ENCODE results near the gene G6PC2.

G6PC2 gene

DNA sequence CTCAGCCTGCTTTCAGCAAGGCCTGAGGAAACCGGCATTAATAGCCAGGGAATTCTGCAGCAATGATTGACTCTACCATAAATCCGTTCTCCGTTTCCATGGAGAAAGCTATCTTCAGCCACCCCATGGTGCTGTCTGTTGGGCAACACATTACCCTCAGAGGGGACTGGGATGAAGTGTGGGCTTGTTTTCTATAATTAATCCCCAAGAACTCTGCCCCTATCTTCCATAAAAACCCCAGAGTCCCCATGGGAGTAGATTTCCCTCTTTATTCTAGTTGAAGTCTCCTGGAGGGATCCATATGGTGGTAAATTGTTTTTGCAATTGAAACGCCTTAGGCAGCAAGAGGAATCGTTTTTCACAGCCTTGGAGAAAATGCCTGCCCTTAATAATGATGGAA, 9.2 kb downstream of the G6PC2 start:
- no peak overlapping the region for H3K4me3 ChIP-seq (ENCODE audit: low read length)
- DNase-seq (ENCODE audit: low read depth) = no peak
- TF ChIP-seq, protein P1, sequence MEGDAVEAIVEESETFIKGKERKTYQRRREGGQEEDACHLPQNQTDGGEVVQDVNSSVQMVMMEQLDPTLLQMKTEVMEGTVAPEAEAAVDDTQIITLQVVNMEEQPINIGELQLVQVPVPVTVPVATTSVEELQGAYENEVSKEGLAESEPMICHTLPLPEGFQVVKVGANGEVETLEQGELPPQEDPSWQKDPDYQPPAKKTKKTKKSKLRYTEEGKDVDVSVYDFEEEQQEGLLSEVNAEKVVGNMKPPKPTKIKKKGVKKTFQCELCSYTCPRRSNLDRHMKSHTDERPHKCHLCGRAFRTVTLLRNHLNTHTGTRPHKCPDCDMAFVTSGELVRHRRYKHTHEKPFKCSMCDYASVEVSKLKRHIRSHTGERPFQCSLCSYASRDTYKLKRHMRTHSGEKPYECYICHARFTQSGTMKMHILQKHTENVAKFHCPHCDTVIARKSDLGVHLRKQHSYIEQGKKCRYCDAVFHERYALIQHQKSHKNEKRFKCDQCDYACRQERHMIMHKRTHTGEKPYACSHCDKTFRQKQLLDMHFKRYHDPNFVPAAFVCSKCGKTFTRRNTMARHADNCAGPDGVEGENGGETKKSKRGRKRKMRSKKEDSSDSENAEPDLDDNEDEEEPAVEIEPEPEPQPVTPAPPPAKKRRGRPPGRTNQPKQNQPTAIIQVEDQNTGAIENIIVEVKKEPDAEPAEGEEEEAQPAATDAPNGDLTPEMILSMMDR (conservative IDR thresholded peaks at IDR 0.05; ENCODE audit: low read length) = no peak

DNA sequence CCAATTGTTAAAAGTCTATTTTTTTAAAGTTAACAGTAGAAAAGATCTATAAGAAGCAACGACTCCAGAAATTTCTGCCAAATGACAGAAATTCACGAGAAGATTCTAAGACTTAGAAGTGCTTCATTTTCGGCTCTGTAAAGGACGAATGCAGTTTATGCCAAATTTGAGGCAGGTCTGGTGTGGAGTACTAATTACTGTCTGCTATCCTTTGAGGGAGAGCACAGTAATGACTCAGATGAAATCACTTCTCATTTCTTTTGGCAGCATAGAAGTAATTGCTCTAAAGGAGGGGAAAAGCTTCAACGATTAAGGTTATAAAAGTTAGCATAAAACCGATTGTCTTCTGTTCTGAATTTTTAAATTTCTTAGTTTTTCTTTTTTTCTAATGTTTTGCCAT, 11.4 kb downstream of the G6PC2 start:
- TF ChIP-seq, protein P1 (conservative IDR thresholded peaks at IDR 0.05; ENCODE audit: low read length) = no peak
- peak overlapping the region; percentile 42 for H3K4me3 ChIP-seq (ENCODE audit: low read length)
- DNase-seq (ENCODE audit: low read depth) = no peak

DNA sequence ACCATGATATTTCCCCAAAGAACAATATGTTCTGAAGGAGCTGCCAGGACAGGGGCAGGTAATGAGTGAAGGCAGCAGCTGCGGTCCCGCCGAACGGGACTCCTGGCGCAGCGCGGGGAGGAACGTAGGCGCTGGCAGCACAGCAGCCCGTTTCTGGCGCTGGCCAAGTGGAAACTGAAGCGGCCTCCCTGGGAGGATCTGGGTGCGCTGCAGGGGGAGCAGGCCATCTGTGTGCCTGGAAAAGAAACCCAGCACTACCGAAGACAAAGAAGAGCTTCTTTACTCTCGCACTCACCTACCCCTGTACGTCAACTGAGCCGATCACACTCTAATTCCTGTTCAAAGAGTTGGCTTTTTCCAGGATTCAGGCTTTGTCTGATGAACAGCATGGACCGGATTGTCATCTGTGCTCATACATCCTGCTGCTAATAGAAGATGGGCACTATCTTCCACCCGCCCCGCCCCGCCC, 11.8 kb downstream of the G6PC2 start:
- peak overlapping the region; percentile 42 for H3K4me3 ChIP-seq (ENCODE audit: low read length)
- peak; percentile 9 for DNase-seq (ENCODE audit: low read depth)
- TF ChIP-seq, protein P1 (conservative IDR thresholded peaks at IDR 0.05; ENCODE audit: low read length) = no peak

DNA sequence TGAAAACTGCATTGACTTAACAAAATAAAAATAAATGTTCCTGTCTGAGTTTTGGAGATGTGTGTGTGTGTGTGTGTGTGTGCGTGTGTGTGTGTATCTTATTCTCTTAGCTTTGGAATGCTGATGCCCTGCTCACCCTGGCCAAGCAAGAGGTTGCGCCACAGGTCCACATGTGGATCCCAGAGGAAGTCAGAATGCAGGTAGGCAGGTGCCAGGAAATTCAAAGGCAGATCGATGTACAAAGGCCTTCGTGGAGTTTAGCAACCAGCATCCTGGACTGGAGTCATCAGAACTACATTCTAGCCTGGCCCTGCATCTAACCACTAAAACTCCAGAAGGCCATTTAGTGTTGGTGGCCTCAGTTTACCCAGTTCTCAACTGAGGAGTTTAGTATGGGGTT, 12.4 kb downstream of the G6PC2 start:
- TF ChIP-seq, protein P1 (conservative IDR thresholded peaks at IDR 0.05; ENCODE audit: low read length) = no peak
- no peak overlapping the region for H3K4me3 ChIP-seq (ENCODE audit: low read length)
- DNase-seq (ENCODE audit: low read depth) = no peak

DNA sequence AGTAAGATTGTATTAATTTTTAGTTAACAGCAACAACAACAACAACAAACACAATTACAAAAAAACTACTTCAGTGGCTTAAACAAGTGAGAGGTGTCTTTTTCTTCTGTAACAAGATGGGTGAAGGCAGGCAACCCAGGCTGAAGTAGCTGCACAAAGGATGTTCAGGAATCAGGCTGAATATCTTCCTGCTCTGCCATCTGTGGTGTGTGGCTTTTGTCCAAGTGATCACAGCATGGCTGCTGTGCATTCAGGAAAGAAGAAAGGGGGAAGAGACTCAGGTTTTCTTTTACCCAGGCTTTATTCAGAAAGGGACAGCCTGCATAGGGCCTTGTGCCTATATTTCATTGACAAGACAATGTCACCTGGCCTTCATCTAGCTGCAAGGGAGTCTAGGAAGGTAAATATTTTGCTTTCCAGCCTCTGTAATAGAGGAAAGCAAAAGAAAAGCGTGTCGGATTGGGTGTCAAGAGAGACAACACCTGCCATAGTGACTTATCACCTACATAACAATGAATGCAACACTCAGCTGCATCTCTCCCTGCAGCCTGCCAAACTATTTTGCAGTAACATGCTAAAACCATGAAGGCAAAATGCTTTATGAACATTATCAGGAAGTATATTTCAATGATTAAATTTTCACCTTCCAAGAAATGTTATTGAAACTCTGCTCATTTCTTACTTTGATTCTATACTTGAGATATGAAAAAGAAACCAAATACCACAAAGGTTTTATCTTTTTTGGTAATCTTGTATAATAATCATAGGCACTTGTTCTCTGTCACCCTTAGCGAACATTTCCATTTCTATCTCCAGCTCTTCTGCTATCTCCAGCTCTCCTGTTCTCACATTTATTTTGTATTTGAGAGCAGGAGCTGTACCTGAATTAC, 14.6 kb downstream of the G6PC2 start:
- H3K4me3 ChIP-seq (ENCODE audit: low read length) = no peak overlapping the region
- DNase-seq (ENCODE audit: low read depth) = no peak
- TF ChIP-seq, protein P1 (conservative IDR thresholded peaks at IDR 0.05; ENCODE audit: low read length) = no peak

DNA sequence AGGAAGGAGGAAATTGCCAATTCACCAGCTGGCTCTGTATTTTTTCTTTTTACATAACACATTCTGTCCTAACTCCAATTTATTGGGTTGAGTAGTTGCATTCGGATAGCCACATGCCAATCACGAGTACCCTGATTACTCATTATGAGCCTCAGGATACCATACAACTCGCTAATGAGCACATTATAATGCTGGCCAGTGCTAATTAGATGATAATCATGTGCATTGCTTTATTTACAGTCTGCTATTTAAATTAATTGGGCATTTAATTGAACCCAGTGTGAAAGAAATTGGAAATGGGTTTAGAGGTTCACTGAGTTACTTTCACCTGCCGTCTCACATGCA, 15.2 kb downstream of the G6PC2 start:
- no peak for DNase-seq (ENCODE audit: low read depth)
- TF ChIP-seq, protein P1 (conservative IDR thresholded peaks at IDR 0.05; ENCODE audit: low read length) = no peak
- H3K4me3 ChIP-seq (ENCODE audit: low read length) = no peak overlapping the region

DNA sequence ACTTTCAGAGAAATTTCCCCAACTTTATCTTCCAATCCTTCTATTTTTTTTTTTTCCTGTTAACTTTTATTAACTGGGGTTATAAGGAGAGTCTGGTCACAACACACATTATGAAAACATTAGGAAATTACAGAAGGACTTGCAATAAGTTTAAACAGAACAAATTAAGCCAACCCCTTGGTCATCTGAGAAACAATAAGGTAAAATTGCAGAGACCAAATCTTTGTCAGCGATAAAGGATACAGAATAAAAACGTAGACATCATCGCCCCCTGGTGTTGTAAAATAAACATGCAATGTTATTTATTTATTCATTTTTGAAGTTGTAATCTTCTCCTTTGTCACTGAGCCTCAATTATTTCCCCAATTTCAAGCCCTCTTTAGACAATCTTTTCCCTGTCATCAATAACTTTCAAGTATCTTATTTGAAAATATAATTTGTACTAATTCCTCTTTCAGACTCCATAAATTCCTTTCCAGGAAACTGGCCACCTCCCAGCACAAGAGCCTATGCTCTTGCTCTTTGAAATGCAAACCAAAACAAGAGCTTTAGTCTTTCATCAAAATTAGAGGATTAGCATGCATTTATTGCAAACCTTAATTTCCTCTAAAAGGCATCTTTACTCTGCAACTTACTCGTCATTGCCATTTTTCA, 19.5 kb downstream of the G6PC2 start:
- TF ChIP-seq, protein P1 (conservative IDR thresholded peaks at IDR 0.05; ENCODE audit: low read length) = peak; percentile 64
- H3K4me3 ChIP-seq (ENCODE audit: low read length) = no peak overlapping the region
- DNase-seq (ENCODE audit: low read depth) = peak; percentile 21
